Stimulated activated CD8-positive, alpha-beta memory T cell treated with anti-CD3 and anti-CD28 coated beads, Interleukin-15, amount 100 ng/mL, for 4 hours (primary cell): ENCODE results near the gene FHIT.

Experiments
- DNase-seq, 2 donors: peaks; one replicate each; pipeline ENCODE4 v3.0.0-alpha.2; 2020; ENCODE audit warnings: low read depth in 2 of 2

Gene FHIT

GRCh38 chr3:60337421-60337820 is 913.8 kb downstream of the FHIT start:
- DNase-seq: no peak

- no peak for DNase-seq
These were observed 915.2 kb downstream of the FHIT start for GRCh38 chr3:60336061-60336460.

GRCh38 chr3:60333710-60334109 is 917.5 kb downstream of the FHIT start:
- DNase-seq: no peak

GRCh38 chr3:60330107-60330506 is 921.1 kb downstream of the FHIT start:
- no peak for DNase-seq

GRCh38 chr3:60325610-60326170 is 925.6 kb downstream of the FHIT start:
- no peak for DNase-seq

- no peak for DNase-seq
These were observed 927.6 kb downstream of the FHIT start for GRCh38 chr3:60323651-60324050.

- DNase-seq: no peak
These were observed 928.1 kb downstream of the FHIT start for GRCh38 chr3:60323180-60323579.

GRCh38 chr3:60322298-60322856 is 928.9 kb downstream of the FHIT start:
- DNase-seq: no peak

- DNase-seq: no peak
These were observed 931.9 kb downstream of the FHIT start for GRCh38 chr3:60319179-60319858.

GRCh38 chr3:60316121-60316797 is 935.0 kb downstream of the FHIT start:
- DNase-seq: no peak

GRCh38 chr3:60313951-60314461 is 937.2 kb downstream of the FHIT start:
- DNase-seq: no peak

- DNase-seq: no peak
These were observed 937.9 kb downstream of the FHIT start for GRCh38 chr3:60313231-60313798.

GRCh38 chr3:60309539-60310268 is 941.5 kb downstream of the FHIT start:
- DNase-seq: no peak

- no peak for DNase-seq
These were observed 942.4 kb downstream of the FHIT start for GRCh38 chr3:60308808-60309207.

- no peak for DNase-seq
These were observed 943.6 kb downstream of the FHIT start for GRCh38 chr3:60307562-60308199.

- DNase-seq: no peak
These were observed 947.1 kb downstream of the FHIT start for GRCh38 chr3:60304112-60304511.

- no peak for DNase-seq
These were observed 948.1 kb downstream of the FHIT start for GRCh38 chr3:60303160-60303559.

- no peak for DNase-seq
These were observed 950.1 kb downstream of the FHIT start for GRCh38 chr3:60301142-60301541.

GRCh38 chr3:60298141-60298540 is 953.1 kb downstream of the FHIT start:
- DNase-seq: no peak

- no peak for DNase-seq
These were observed 957.1 kb downstream of the FHIT start for GRCh38 chr3:60294181-60294580.

- no peak for DNase-seq
These were observed 960.1 kb downstream of the FHIT start for GRCh38 chr3:60291115-60291514.
